GM18868 (cell line): ENCODE data around the gene TRIM59.
A peak's percentile ranks its signal among the peaks of the same experiment; 100 is the strongest.
"Not testable (repeated sequence)": the region's sequence is repeated elsewhere in the genome, so short reads cannot be mapped to it uniquely, and the experiment has no call there.

Experiments used
- ATAC-seq: cut with Tn5 transposase; IDR thresholded peaks from one replicate; pipeline ENCODE4 v1.9.1; 2021; ENCODE audit warnings: mild to moderate bottlenecking, moderate library complexity; ENCODE audit not compliant: unreplicated experiment

The TRIM59 gene

DNA sequence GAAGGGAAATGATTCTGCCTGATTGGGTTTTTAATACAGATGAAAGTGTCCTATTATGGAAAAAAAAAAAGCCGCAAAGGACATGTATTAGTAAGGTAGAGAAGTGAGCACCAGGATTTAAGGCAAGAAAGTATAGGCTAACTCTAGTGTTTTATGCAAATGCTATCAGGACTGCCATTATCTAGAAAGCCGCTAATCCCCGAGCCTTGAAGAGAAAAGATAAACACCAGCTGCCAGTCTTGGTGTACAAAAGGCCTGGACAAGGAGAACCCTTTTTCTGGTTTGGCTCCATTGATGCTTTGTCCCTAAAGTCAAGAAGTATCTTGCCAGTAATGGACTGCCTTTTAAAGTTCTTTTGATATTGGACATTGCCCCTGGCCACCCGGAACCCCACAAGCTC lies 8.6 kb upstream of the TRIM59 start:
- no peak for ATAC-seq

DNA sequence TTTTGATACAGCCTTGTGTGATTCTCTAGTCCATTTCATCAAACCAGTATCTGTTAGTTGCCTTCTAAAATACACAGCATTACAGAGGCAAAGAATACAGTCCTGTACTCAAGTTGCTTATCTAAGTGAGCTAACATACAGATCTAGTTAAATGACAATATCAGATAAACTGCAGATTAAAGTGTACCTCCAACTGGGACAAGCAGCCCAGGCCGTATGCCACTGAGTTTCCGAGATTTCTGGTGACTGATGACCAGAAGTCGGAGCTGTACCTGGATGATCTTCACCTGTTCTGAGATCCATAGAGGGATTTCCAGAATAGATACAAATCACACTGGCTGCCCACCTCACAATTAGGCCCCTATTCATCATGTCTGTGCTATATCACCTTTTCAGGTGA lies 6.3 kb upstream of the TRIM59 start:
- ATAC-seq: no peak

DNA sequence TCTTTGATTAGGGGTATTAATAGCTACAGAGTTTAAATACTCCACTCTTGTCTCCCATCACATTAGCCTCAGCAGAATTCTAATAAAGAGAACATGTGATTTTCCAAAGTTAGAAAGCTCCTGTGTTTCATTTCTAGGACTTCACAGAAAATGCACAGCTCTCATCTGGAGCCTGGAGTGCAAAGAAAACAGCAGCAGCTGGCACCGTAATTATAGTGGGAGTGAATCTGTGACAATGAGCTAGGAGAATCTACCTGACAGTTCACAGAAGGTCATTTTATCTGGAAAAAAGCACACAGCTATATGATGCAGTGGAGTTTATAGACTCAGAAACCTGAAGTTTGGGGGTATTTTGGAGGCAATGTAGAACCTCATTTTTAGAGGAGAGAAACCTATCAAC lies 5.4 kb upstream of the TRIM59 start:
- no peak for ATAC-seq

DNA sequence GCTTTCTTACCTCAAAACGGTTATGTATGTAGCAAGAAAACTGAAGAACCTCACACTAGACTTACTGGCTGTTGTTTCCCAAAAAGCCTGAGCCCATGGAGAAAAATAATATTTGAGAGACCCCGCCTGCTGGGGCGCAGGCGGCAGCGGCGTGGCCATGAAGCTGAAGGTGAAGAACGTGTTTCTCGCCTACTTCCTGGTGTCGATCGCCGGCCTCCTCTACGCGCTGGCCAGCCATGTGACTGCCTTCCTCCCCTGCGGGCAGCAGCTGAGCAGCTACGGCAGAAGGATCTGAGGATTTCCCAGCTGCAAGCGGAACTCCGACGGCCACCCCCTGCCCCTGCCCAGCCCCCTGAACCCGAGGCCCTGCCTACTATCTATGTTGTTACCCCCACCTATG lies 2.7 kb upstream of the TRIM59 start:
- ATAC-seq: not testable (repeated sequence)

DNA sequence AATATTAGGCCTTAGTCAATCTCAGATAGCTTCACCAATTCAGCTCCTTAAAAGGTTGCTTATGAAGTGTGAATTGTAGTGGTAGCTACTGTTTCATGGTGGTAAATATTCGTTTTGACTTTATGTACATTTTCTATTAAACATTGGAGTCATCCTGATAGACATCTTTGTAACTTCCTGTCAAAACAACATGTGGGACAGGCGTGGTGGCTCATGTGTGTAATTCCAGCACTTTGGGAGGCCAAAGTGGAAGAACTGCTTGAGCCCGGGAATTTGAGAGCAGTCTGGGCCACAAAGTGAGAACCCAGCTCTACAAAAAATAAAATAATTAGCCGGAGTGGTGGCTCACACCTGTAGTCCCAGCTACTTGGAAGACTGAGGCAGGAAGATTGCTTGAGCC lies 2.0 kb upstream of the TRIM59 start:
- no peak for ATAC-seq

DNA sequence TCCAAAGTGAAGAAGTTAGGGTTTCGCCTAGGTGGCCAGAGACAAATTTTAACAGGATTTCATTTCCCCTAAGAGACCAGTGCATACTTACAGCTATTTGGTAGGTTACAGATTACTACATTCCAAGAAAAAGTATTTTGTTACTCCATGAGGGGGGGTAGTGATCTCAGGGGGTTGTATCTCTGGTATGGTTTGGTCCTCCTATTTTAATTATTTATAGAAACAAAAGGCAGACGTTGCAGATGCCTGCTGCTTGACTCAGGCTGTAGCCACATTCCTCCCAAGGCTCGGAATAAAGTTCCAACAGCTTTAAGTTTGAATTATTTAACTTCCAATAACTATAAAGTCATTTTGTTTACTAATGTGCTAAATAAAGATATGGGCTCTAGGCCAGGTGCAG lies 1.3 kb upstream of the TRIM59 start:
- no peak for ATAC-seq

DNA sequence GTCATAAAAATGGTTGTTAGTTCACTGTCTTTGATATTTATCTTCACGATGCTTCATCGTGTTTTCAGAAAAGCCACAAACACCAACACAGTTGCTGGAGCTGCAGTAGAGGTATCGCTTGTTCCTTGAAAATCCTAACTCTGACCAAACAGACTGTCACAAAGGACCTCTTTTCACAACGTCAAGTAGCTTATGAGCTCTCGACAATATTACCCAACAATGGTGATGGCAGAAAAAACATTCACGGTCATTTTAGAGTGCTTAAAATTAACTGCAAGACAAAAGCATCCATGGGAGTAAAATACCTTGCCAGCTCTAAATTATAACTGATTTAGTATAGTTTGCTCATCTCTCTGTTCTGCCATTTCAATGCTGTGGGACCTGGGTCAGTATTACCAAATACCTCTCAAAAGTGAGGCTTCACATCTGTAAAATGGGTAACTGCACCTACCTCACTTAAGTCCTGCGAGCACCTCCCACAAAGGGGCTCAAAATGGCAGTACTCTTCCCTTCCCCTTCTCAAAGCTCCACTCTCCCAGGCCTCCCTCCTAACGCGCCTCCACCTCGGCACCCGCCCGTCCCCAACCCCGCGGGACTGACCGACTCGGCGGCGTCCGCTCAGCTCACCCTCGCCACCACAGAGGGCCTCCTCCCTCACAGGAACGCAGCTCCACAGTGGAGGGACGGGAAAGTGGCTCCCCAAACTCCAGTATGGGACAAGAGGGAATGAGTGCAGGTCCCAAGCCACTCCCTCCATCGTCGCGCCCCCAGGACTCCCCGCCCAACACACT lies 546 bp downstream of the TRIM59 start:
- peak; percentile 44 for ATAC-seq

DNA sequence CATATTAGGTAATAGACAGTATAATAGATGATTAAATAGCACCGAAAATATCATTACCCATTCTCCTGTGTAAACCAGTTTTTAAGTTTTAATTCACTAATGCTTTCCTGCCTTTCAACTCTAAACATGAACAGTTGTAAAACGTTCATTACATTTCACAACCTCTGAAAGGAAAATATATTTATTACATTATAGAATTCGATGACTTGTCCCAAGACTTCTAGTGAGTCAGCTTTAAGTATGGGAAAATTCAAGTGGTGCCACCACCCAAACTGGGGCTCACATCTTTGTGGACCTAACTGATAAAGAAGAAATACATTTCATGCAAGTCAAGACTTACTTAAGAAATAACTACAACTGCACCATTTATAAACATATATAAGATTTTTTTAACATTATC lies 2.0 kb downstream of the TRIM59 start:
- ATAC-seq: no peak

DNA sequence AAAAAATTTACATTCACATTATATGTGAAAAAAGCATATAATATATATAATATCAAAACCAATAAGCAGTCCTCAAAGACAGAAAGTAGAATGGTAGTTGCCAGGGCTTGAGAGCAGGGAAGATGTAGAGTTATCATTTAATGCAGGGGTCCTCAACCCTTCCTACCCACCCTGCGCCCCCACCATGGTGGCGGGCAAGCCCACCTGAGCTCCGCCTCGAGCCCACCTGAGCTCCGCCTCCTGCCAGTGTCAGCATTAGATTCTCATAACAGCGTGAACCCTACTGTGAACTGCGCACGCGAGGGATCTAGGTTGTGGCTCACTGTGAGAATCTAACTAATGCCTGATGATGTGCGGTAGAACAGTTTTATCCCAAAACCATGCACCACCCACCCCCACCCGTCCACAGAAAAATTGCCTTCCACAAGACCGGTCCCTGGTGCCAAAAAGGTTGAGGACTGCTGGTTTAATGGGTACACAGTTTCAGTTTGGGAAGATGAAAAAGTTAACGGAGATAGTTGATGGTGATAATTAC lies 3.0 kb downstream of the TRIM59 start:
- no peak for ATAC-seq

DNA sequence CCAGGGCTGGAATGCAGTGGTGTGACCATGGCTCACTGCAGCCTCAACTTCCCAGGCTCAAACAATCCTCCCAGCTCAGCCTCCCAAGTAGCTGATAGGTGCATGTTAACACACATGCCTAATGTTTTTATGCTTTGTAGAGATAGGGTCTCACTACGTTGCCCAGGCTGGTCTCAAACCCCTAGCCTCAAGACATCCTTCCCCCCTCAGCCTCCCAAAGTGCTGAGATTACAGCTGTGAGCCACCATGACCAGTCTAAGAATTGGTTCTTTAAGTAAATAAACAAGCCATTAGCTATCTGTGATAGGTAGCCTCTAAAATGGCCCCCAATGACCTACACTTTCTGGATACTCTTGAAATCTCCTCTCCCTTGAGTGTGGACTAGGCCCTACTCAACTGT lies 3.7 kb downstream of the TRIM59 start:
- no peak for ATAC-seq

DNA sequence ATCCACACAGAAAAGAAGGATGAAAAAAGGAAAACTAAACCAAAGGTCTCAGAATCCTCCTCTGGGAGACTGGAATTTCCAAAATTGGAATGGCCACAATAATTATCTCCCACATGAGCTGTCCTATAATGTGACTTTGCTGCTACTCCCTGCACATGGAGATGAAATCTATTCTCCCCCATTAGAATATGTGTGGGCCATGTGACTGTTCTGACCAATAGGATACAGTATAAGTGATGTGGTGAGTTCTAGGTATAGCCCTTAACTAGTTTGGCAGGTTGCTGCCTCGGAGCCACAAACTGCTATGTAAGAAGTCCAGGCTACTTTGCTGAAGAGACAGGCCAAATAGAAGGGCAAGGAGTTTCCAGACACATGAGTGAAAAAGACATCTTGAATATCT lies 5.2 kb downstream of the TRIM59 start:
- no peak for ATAC-seq

DNA sequence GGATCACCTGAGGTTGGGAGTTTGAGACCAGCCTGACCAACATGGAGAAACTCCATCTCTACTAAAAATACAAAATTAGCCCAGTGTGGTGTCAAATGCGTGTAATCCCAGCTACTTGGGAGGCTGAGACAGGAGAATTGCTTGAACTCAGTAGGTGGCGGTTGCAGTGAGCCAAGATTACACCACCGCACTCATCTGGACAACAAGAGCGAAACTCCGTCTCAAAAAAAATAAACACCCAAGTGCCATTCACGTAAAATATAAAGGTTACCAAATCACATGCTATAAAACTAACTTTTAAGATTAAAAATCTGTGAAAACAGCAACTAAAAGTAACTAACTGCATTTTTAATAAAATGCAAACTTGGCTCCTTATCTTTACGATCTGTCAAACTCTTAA lies 8.9 kb downstream of the TRIM59 start:
- ATAC-seq: no peak

DNA sequence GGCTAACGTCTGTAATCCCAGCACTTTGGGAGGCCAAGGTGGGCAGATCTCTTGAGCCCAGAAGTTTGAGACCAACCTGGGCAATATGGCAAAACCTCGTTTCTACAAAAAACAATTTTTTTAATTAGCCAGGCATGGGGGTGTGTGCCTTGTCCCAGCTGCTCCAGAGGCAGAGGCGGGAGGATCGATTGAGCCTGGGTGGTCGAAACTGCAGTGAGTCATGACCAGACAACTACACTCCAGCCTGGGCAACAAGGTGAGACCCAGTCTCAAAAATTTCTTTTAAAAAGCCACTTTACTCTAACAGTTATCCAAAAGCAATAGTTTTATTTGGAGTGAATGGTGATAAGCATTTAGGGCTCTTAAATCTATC lies 12.5 kb downstream of the TRIM59 start:
- no peak for ATAC-seq

DNA sequence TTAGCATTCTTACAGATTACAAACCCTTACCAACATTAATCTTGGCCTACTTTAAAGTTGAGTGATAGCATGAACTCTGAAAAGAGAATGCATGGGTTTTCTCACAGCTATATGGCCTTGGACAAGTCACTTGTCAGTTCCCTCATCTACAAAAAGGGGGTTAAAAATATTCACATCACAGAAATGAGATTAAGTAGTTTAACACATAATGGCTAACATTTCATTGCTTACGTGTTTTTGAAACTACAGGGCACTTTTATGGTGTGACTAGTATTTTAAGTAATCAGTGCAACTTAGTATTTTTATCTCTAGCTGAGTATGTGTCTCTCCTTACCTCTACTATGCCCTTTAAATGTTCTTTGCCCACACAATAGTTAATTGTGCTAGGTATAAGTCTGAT lies 13.8 kb downstream of the TRIM59 start:
- no peak for ATAC-seq

DNA sequence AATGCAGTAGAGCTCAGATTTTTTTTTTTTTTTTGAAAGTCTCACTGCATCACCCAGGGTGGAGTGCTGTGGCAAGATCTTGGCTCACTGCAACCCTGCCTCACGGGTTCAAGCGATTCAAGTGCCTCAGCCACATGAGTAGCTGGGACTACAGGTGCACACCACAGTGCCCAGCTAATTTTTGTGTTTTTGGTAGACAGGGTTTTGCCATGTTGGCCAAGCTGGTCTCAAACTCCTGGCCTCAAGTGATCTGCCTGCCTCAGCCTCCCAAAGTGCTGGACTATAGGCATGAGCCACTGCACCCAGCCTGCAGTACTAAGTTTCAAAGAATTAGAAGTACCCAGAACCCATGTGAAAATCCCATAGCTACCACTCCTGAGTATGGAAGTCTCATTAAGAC lies 14.5 kb downstream of the TRIM59 start:
- no peak for ATAC-seq

DNA sequence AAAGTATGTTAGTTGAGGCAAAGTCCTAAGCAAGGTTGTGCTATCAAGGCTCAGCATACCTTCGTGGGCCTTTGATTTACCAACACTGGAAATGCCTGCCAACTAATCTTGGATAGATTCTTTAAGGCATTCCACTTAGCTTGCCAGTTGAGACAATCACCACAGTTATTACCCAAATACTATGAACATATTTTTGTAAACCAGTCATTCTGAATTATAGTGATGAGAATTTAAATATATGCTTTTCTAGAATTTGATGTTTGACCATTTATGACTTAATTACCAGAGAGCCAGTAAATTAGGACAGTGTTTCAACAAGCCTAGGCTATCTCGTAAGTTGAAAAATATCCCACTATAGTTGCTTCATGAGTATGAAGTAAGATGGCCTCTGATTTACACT lies 15.5 kb downstream of the TRIM59 start:
- no peak for ATAC-seq

DNA sequence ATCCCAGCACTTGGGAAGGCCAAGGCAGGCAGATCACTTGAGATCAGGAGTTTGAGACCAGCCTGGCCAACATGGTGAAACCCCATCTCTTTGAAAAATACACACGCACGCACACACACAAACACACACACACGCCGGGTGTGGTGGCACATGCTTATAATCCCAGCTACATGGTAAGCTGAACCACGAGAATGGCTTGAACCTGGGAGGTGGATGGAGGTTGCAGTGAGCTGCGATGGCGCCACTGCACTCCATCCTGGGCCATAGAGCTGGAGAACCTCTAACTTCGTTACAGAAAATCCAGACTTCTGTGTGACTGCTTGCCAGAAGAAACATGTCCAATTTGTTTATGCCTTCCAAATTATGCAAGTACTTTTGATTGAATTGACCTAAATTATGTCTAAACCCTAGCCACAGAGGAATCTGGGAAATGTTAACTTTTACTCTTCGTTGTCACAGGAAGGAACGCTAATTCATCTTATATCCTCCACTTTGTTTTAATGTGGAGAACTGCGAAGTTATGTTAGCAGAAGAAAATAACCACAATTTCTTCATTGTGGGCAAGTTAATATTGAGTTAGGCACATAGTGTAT lies 21.7 kb downstream of the TRIM59 start:
- ATAC-seq: no peak

DNA sequence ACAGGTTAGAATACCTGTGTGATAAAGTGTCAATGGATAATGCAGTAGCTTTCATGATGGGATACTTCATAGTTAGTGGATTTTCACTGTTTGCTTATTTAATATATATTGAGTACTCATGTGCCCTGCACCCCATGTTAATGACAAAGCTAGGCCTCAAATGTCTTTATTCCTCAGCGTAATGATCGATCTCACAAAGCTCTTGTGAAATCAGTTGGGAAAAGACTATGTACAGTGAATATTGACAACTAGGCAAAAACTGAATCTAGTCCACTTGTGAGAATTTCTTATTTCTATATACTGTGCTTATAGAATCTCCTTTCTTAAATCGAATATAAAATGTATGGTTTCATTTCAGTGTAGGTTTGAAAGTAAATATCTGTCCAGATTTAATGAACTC lies 32.3 kb downstream of the TRIM59 start:
- no peak for ATAC-seq

DNA sequence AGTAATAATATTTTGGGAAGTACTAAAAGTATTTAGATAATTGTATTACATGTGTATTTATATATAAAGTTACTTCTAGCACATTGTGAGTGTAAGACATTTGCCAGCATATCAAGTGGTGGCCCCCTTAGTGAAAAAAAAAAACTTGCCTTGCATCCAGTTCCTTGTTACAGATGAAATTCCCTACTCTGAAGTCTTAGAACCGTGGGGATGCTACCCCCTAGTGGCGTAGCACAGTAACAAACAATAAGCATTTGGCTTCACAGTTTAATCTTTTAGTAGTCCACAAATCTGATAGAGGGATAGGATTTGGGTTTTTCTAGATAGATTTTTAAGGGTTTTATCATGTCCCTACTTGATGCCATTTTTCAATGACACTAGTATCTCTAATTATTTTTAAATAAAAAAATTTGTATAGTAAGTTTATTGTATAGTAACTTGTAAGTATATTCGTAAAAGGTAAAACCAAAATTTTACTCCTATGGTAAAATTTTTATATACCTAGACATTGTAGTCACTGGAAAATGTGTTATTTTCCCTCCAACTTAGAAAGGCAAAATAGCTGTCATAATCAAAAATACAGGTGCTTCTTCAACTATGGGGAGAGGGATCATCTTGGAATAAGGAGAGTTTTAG lies 35.9 kb downstream of the TRIM59 start:
- ATAC-seq: peak; percentile 89

DNA sequence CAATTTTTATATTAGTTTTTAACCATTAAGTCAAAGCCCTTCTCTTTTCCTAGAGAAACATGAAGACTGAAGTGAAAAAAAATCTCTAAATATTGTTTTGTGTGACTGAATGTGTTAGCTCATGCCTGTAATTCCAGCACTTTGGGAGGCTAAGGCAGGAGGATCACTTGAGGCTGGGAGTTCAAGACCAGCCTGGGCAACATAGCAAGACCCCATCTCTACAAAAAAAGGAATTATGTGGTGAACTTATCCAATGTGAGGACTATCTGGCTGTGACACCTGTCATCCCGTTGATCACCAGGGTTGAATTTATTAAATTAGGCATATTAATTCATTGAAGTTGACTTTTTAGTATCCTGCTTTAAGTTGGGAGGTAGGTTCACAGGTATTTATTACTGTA lies 37.1 kb downstream of the TRIM59 start:
- ATAC-seq: no peak

DNA sequence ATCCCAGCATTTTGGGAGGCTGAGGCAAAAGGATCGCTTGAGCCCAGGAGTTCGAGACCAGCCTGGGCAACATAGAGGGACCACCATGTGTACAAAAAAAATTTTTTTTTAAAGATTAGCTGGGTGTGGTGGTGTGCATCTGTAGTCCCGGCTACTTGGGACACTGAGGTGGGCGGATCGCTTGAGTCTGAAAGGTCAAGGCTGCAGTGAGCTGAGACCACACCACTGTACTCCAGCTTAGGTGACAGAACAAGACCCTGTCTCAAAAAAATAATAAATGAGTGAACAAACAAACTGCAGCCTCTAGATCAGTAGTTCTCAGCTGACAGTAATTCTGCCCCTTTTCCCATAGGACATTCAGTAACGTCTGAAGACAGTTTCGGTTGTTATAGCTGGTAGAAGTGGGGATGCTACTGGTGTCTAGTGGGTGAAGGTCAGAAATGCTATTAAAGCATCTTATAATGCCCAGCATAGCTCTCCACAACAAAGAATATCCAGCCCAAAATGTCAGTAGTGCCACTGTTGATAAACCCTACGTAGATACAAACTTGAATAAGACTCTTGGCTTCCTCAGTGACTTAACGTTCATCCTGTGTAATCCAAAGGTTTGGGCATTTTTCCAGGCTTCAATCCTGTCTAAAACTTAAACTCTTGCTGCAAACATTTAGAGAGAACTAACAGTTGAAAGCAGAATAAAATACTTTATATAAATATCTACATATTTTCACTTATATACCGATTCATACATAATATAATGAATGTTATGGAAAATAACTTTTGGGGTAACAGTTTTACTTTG lies 39.6 kb downstream of the TRIM59 start:
- no peak for ATAC-seq
